RCC 7860 (cell line): ENCODE data around the gene RXFP1.

ENCODE experiments used
- DNase-seq: peaks from one replicate; pipeline ENCODE4 v3.0.0-alpha.2; 2015; ENCODE audit warnings: low spot score
- FAIRE-seq: peaks from 2 replicates; lab custom pipeline; 2012; peaks lifted over from hg19 to GRCh38; lab: Jason Lieb, UNC

Gene RXFP1

GRCh38 chr4:158521484-158522088, at the start of gene RXFP1:
TSS of gene RXFP1 (plus strand) at chr4:158521882. CDS start at chr4:158521977, 95 bp downstream.
- no peak for FAIRE-seq
- DNase-seq: no peak

GRCh38 chr4:158481811-158482210, 39.9 kb upstream of the RXFP1 start:
- DNase-seq (no peak), FAIRE-seq (no peak)

GRCh38 chr4:158484173-158484885, 37.4 kb upstream of the RXFP1 start:
- no peak for DNase-seq
- FAIRE-seq: no peak

GRCh38 chr4:158490629-158491028, 31.1 kb upstream of the RXFP1 start:
- DNase-seq (no peak), FAIRE-seq (no peak)

- FAIRE-seq (no peak), DNase-seq (no peak)
These were observed 29.3 kb upstream of the RXFP1 start for GRCh38 chr4:158492391-158492790.

- FAIRE-seq (no peak), DNase-seq (no peak)
These were observed 25.5 kb upstream of the RXFP1 start for GRCh38 chr4:158496030-158496741.

GRCh38 chr4:158500054-158500453, 21.6 kb upstream of the RXFP1 start:
- FAIRE-seq (no peak), DNase-seq (no peak)

- DNase-seq (no peak), FAIRE-seq (no peak)
These were observed 8.4 kb upstream of the RXFP1 start for GRCh38 chr4:158513256-158513655.

GRCh38 chr4:158519226-158519625, 2.5 kb upstream of the RXFP1 start:
- FAIRE-seq (no peak), DNase-seq (no peak)

- no peak for DNase-seq
- FAIRE-seq: no peak
These were observed 2.4 kb downstream of the RXFP1 start for GRCh38 chr4:158523990-158524535.

GRCh38 chr4:158527516-158527915, 5.8 kb downstream of the RXFP1 start:
- no peak for FAIRE-seq
- no peak for DNase-seq

- FAIRE-seq (no peak), DNase-seq (no peak)
These were observed 7.8 kb downstream of the RXFP1 start for GRCh38 chr4:158529505-158529904.

- no peak for DNase-seq
- no peak for FAIRE-seq
These were observed 8.7 kb downstream of the RXFP1 start for GRCh38 chr4:158530381-158530780.

- FAIRE-seq (no peak), DNase-seq (no peak)
These were observed 9.2 kb downstream of the RXFP1 start for GRCh38 chr4:158530898-158531297.

GRCh38 chr4:158532556-158533231, 11.0 kb downstream of the RXFP1 start:
- no peak for FAIRE-seq
- no peak for DNase-seq

GRCh38 chr4:158534727-158535126, 13.0 kb downstream of the RXFP1 start:
- FAIRE-seq (peak; percentile 69), DNase-seq (no peak)

- FAIRE-seq (no peak), DNase-seq (peak; percentile 56)
These were observed 13.5 kb downstream of the RXFP1 start for GRCh38 chr4:158535130-158535614.

- DNase-seq: no peak
These were observed 15.2 kb downstream of the RXFP1 start for GRCh38 chr4:158536833-158537232.

GRCh38 chr4:158538176-158538575, 16.5 kb downstream of the RXFP1 start:
- FAIRE-seq: no peak
- DNase-seq: peak; percentile 3

More at GRCh38 chr4:158536833-158537232, 15.2 kb downstream of the RXFP1 start:
- no peak for FAIRE-seq

- DNase-seq: no peak
These were observed 17.2 kb downstream of the RXFP1 start for GRCh38 chr4:158538911-158539310.

More at GRCh38 chr4:158538911-158539310, 17.2 kb downstream of the RXFP1 start:
- FAIRE-seq: no peak
